ENCODE measurements around the gene TTC22. TPM values are rescaled to one million over a fixed set of nuclear protein-coding genes. Genes with fewer than 3 reads are reported as not detected.

Gene TTC22
- polyA plus RNA-seq, 3 donors = 0.04 TPM; not detected in 2

- H3K9ac ChIP-seq (ENCODE audit: insufficient read depth, low read length, poor library complexity, severe bottlenecking) = no peak overlapping the region
- no peaks in the 10 kb centered on the region for H4K20me1 ChIP-seq (ENCODE audit: insufficient read depth, low read length)
- Mint-ChIP-seq H3K27ac (no peak overlapping the region), H3K4me1 (no peaks in the 10 kb centered on the region), H3K9me3 (no peaks in the 10 kb centered on the region), H3K27me3 (ENCODE audit: low read depth in 3 of 3) (peaks cover 0 to 4% (median 4%) of the 10 kb centered on the region in 3 donors), H3K4me3 (no peak overlapping the region), H3K36me3 (no peaks in the 10 kb centered on the region)
- WGBS (ENCODE audit: insufficient coverage) = 92% methylated on average over 4 of the region's 6 CpGs
- TF ChIP-seq CTCF (IDR thresholded peaks at IDR 0.05) = no peak
- H3K79me2 ChIP-seq (ENCODE audit: insufficient read depth, low read length) = no peaks in the 10 kb centered on the region
- H3K36me3 ChIP-seq (replicated peaks in 1 of 2; ENCODE audit: control insufficient read depth in 1 of 2, insufficient read depth in 2 of 2, low read length in 2 of 2) = no peaks in the 10 kb centered on the region
- H3K4me2 ChIP-seq (replicated peaks; ENCODE audit: extremely low read depth, low read length, poor library complexity, severe bottlenecking) = no peak overlapping the region
- intact Hi-C loops (cut with micrococcal nuclease) = no loop called here
- H3K9me3 ChIP-seq (replicated peaks in 1 of 2; ENCODE audit: control insufficient read depth in 1 of 2, insufficient read depth in 1 of 2, low read length in 2 of 2) = no peaks in the 10 kb centered on the region
- no peaks in the 10 kb centered on the region for H3K4me1 ChIP-seq (ENCODE audit: control insufficient read depth in 1 of 2, insufficient read depth in 2 of 2, low read length in 2 of 2)
- no peak overlapping the region for H2AFZ ChIP-seq (ENCODE audit: insufficient read depth, low read depth, low read length, poor library complexity, severe bottlenecking)
- H3K27ac ChIP-seq (ENCODE audit: low read depth in 1 of 2, low read length in 2 of 2) = no peak overlapping the region
- no peak for DNase-seq
- no peak overlapping the region for H3K4me3 ChIP-seq (replicated peaks in 1 of 3; ENCODE audit: low read depth in 2 of 3, low read length in 3 of 3)
- H3K27me3 ChIP-seq (ENCODE audit: control insufficient read depth in 2 of 2, insufficient read depth in 2 of 2, low read length in 2 of 2) = no peaks in the 10 kb centered on the region
Observed at GRCh38 chr1:54782156-54782555, 19.0 kb downstream of the TTC22 start.

- Mint-ChIP-seq H3K4me3 (no peak overlapping the region), H3K9me3 (no peaks in the 10 kb centered on the region), H3K27me3 (ENCODE audit: low read depth in 3 of 3) (peaks cover 0 to 4% (median 4%) of the 10 kb centered on the region in 3 donors), H3K36me3 (no peaks in the 10 kb centered on the region), H3K27ac (no peak overlapping the region), H3K4me1 (no peaks in the 10 kb centered on the region)
- 74% methylated on average over 69 of the region's 74 CpGs for WGBS (ENCODE audit: insufficient coverage)
- Histone ChIP-seq H2AFZ (ENCODE audit: insufficient read depth, low read depth, low read length, poor library complexity, severe bottlenecking) (no peak overlapping the region), H3K79me2 (ENCODE audit: insufficient read depth, low read length) (no peaks in the 10 kb centered on the region), H3K9ac (ENCODE audit: insufficient read depth, low read length, poor library complexity, severe bottlenecking) (no peak overlapping the region), H3K27ac (ENCODE audit: low read depth in 1 of 2, low read length in 2 of 2) (no peak overlapping the region), H3K9me3 (replicated peaks in 1 of 2; ENCODE audit: control insufficient read depth in 1 of 2, insufficient read depth in 1 of 2, low read length in 2 of 2) (no peaks in the 10 kb centered on the region), H3K4me1 (ENCODE audit: control insufficient read depth in 1 of 2, insufficient read depth in 2 of 2, low read length in 2 of 2) (no peaks in the 10 kb centered on the region), H4K20me1 (ENCODE audit: insufficient read depth, low read length) (no peaks in the 10 kb centered on the region), H3K4me2 (replicated peaks; ENCODE audit: extremely low read depth, low read length, poor library complexity, severe bottlenecking) (no peak overlapping the region), H3K4me3 (replicated peaks in 1 of 3; ENCODE audit: low read depth in 2 of 3, low read length in 3 of 3) (no peak overlapping the region), H3K27me3 (ENCODE audit: control insufficient read depth in 2 of 2, insufficient read depth in 2 of 2, low read length in 2 of 2) (no peaks in the 10 kb centered on the region), H3K36me3 (replicated peaks in 1 of 2; ENCODE audit: control insufficient read depth in 1 of 2, insufficient read depth in 2 of 2, low read length in 2 of 2) (no peaks in the 10 kb centered on the region)
- TF ChIP-seq CTCF (IDR thresholded peaks at IDR 0.05) = no peak
- DNase-seq = no peak
- intact Hi-C loops (cut with micrococcal nuclease) = no loop called here
Observed at GRCh38 chr1:54781023-54781723, 19.9 kb downstream of the TTC22 start.
